HepG2 (cell line): ENCODE results near the gene ATP4A. TPM values are rescaled to one million over a fixed set of nuclear protein-coding genes. Genes with fewer than 3 reads are reported as not detected.

ENCODE experiments used
- EP300 ChIP-seq, 3 experiments: sonication (generic) in 1 of 3; formaldehyde crosslinking in 1 of 3; IDR thresholded peaks; 2 replicates each; pipeline versions ENCODE4 v1.5.1 to v1.6.1; 2011 to 2020; ENCODE audit warnings: low read depth in 2 of 3, low read length in 2 of 3, borderline replicate concordance in 1 of 3, improper control_type of control experiment in 1 of 3, mild to moderate bottlenecking in 1 of 3, missing genetic modification reagents in 1 of 3, moderate library complexity in 1 of 3
- JUND ChIP-seq: sonication (generic); formaldehyde crosslinking; IDR thresholded peaks from 2 replicates; pipeline ENCODE4 v1.8.0; 2022; ENCODE audit warnings: mild to moderate bottlenecking, missing genetic modification reagents
- KDM6A ChIP-seq: IDR thresholded peaks from 2 replicates; pipeline ENCODE4 v1.6.1; 2016; ENCODE audit warnings: low read depth
- KMT2A ChIP-seq: sonication (generic); formaldehyde crosslinking; IDR thresholded peaks from 2 replicates; pipeline ENCODE4 v1.4.0; 2020; ENCODE audit warnings: missing genetic modification reagents
- MYC ChIP-seq: sonication (generic); formaldehyde crosslinking; IDR thresholded peaks from 2 replicates; pipeline ENCODE4 v1.9.0; 2021; ENCODE audit warnings: missing genetic modification reagents, borderline replicate concordance
- NONO ChIP-seq, 2 experiments: fragments of 450-650 bp in 1 of 2; sonication (generic) in 1 of 2; formaldehyde crosslinking in 1 of 2; IDR thresholded peaks in 1 of 2; conservative IDR thresholded peaks in 1 of 2; 2 replicates each; pipeline versions ENCODE4 v1.6.1 to v1.8.0; 2017 to 2022; ENCODE audit warnings: mild to moderate bottlenecking in 1 of 2, missing genetic modification reagents in 1 of 2, moderate library complexity in 1 of 2
- POLR2AphosphoS5 ChIP-seq: IDR thresholded peaks from 2 replicates; pipeline ENCODE4 v1.6.1; 2012; ENCODE audit warnings: low read depth, low read length
- RELA ChIP-seq: sonication (generic); formaldehyde crosslinking; IDR thresholded peaks from 2 replicates; pipeline ENCODE4 v1.4.0; 2020; ENCODE audit warnings: missing genetic modification reagents
- SPEN ChIP-seq: sonication (generic); formaldehyde crosslinking; IDR thresholded peaks from 2 replicates; pipeline ENCODE4 v1.5.1; 2020; ENCODE audit warnings: low read depth, mild to moderate bottlenecking, missing genetic modification reagents
- ZBTB38 ChIP-seq: sonication (generic); formaldehyde crosslinking; IDR thresholded peaks from 2 replicates; pipeline ENCODE4 v1.5.1; 2020; ENCODE audit warnings: mild to moderate bottlenecking, missing genetic modification reagents
- ZFY ChIP-seq: sonication (generic); formaldehyde crosslinking; IDR thresholded peaks from 2 replicates; pipeline ENCODE4 v1.4.0; 2020; ENCODE audit warnings: missing genetic modification reagents
- ZNF12 ChIP-seq: sonication (generic); formaldehyde crosslinking; IDR thresholded peaks from 2 replicates; pipeline ENCODE4 v1.5.0; 2020; ENCODE audit warnings: missing genetic modification reagents
- ZNF367 ChIP-seq: sonication (generic); formaldehyde crosslinking; IDR thresholded peaks from 2 replicates; pipeline ENCODE4 v1.4.0; 2020; ENCODE audit warnings: missing genetic modification reagents, borderline replicate concordance
- ZNF530 ChIP-seq: sonication (generic); formaldehyde crosslinking; IDR thresholded peaks from 2 replicates; pipeline ENCODE4 v1.5.0; 2020; ENCODE audit warnings: low read depth, mild to moderate bottlenecking, missing genetic modification reagents
- polyA plus RNA-seq, 8 experiments: library from polyadenylated mRNA; depleted of rRNA in 3 of 8; stranded (reverse) in 7 of 8; unstranded in 1 of 8; fragments of >200 nt; fragmentation: Illumina TruSeq in 4 of 8; extraction: Trizol in 4 of 8; gene quantifications; 2 replicates each; pipeline versions ENCODE4 v1.2.1 to v1.2.3, GENCODE V29; 2011 to 2016; ENCODE audit warnings: low read depth in 4 of 8, missing spikeins in 1 of 8, mixed read lengths in 1 of 8; ENCODE audit not compliant: insufficient read depth in 1 of 8
- total RNA-seq, 5 experiments: library from RNA; depleted of rRNA; stranded (reverse); fragments of >200 nt; fragmentation: Illumina TruSeq; extraction: Trizol; gene quantifications; 2 replicates each; pipeline ENCODE4 v1.2.3, GENCODE V29; 2016; ENCODE audit warnings: low read depth in 1 of 5
- TF ChIP-seq, protein P1 (sequence below): sonication (generic); formaldehyde crosslinking; IDR thresholded peaks from 2 replicates; pipeline ENCODE4 v1.4.0; 2020; ENCODE audit warnings: mild to moderate bottlenecking, missing genetic modification reagents, borderline replicate concordance
- TF ChIP-seq, protein P2 (sequence below), 2 experiments: IDR thresholded peaks; 2 replicates each; pipeline ENCODE4 v1.6.1; 2011 to 2012; ENCODE audit warnings: low read length in 2 of 2, borderline replicate concordance in 1 of 2, low read depth in 1 of 2, mild to moderate bottlenecking in 1 of 2, moderate library complexity in 1 of 2
- TF ChIP-seq, protein P3 (sequence below), 2 experiments: sonication (generic) in 1 of 2; formaldehyde crosslinking in 1 of 2; IDR thresholded peaks; 2 replicates each; pipeline versions ENCODE4 v1.4.0 to v1.6.1; 2018 to 2020; ENCODE audit warnings: missing genetic modification reagents in 2 of 2, borderline replicate concordance in 1 of 2, low read depth in 1 of 2, mild to moderate bottlenecking in 1 of 2, missing biosample characterization in 1 of 2

ATP4A gene
- total and polyA plus RNA-seq, 2 of the 13 experiments (the other 11 are each of a cell fraction or from before 2014, with no cell fraction given) = 0.08 to 0.11 TPM

DNA sequence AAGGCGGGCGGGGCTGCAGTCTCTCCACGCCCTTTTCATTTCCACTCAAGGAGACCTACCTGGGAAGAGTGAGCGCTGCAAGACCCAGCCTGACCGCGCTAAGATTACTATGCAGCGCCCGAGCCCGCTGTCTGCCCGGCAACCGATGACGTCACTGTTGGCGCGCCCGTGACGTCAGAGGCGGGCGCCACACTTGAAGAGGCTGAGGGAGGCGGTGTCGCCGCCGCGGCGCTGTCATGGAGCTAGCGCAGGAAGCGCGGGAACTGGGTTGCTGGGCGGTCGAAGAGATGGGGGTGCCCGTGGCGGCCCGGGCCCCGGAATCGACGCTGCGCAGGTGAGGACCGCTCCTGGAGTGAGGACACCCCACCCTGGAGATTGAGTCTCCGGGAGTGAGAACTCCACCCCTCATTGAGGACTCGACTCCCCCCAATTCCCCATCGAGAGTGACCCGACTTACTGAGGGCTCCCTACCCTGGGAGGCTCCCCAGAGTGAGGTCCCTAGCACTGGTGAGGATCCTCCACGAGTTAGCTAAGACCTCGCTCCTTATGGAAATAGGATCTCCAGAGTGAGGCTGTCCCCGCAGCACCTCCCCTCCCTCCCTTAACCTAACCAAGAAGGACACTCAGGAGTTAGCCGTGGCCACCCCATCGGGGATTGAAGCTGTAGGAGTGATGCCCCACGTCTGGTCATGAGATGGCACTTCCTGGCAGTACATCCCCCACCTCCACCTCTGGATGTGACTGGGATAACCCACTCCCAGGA, 49.3 kb upstream of the ATP4A start, which contains the start of gene HAUS5 (continued):
- TF ChIP-seq, protein P1, sequence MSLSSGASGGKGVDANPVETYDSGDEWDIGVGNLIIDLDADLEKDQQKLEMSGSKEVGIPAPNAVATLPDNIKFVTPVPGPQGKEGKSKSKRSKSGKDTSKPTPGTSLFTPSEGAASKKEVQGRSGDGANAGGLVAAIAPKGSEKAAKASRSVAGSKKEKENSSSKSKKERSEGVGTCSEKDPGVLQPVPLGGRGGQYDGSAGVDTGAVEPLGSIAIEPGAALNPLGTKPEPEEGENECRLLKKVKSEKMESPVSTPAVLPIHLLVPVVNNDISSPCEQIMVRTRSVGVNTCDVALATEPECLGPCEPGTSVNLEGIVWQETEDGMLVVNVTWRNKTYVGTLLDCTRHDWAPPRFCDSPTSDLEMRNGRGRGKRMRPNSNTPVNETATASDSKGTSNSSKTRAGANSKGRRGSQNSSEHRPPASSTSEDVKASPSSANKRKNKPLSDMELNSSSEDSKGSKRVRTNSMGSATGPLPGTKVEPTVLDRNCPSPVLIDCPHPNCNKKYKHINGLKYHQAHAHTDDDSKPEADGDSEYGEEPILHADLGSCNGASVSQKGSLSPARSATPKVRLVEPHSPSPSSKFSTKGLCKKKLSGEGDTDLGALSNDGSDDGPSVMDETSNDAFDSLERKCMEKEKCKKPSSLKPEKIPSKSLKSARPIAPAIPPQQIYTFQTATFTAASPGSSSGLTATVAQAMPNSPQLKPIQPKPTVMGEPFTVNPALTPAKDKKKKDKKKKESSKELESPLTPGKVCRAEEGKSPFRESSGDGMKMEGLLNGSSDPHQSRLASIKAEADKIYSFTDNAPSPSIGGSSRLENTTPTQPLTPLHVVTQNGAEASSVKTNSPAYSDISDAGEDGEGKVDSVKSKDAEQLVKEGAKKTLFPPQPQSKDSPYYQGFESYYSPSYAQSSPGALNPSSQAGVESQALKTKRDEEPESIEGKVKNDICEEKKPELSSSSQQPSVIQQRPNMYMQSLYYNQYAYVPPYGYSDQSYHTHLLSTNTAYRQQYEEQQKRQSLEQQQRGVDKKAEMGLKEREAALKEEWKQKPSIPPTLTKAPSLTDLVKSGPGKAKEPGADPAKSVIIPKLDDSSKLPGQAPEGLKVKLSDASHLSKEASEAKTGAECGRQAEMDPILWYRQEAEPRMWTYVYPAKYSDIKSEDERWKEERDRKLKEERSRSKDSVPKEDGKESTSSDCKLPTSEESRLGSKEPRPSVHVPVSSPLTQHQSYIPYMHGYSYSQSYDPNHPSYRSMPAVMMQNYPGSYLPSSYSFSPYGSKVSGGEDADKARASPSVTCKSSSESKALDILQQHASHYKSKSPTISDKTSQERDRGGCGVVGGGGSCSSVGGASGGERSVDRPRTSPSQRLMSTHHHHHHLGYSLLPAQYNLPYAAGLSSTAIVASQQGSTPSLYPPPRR (CRISPR knock-in tag) = 0 out of 2 replicates have a peak, but pooled peaks have one; percentile 19
- peak; percentile 69; the same call in 1 of the 2 replicates for TF ChIP-seq MYC (CRISPR knock-in tag)
- TF ChIP-seq SPEN (CRISPR knock-in tag) = peak; percentile 92
- TF ChIP-seq NONO (IDR thresholded peaks at IDR 0.05) = no peak
- peak; percentile 64; the same call in 1 of the 2 replicates for TF ChIP-seq NONO (CRISPR knock-in tag; conservative IDR thresholded peaks at IDR 0.05)
- TF ChIP-seq POLR2AphosphoS5 = peak; percentile 63
- TF ChIP-seq, protein P2, sequence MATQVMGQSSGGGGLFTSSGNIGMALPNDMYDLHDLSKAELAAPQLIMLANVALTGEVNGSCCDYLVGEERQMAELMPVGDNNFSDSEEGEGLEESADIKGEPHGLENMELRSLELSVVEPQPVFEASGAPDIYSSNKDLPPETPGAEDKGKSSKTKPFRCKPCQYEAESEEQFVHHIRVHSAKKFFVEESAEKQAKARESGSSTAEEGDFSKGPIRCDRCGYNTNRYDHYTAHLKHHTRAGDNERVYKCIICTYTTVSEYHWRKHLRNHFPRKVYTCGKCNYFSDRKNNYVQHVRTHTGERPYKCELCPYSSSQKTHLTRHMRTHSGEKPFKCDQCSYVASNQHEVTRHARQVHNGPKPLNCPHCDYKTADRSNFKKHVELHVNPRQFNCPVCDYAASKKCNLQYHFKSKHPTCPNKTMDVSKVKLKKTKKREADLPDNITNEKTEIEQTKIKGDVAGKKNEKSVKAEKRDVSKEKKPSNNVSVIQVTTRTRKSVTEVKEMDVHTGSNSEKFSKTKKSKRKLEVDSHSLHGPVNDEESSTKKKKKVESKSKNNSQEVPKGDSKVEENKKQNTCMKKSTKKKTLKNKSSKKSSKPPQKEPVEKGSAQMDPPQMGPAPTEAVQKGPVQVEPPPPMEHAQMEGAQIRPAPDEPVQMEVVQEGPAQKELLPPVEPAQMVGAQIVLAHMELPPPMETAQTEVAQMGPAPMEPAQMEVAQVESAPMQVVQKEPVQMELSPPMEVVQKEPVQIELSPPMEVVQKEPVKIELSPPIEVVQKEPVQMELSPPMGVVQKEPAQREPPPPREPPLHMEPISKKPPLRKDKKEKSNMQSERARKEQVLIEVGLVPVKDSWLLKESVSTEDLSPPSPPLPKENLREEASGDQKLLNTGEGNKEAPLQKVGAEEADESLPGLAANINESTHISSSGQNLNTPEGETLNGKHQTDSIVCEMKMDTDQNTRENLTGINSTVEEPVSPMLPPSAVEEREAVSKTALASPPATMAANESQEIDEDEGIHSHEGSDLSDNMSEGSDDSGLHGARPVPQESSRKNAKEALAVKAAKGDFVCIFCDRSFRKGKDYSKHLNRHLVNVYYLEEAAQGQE (IDR thresholded peaks at IDR 0.05; ENCODE audit: borderline replicate concordance in 1 of 2, low read depth in 1 of 2, low read length in 2 of 2) = no peak
- TF ChIP-seq, protein P3, sequence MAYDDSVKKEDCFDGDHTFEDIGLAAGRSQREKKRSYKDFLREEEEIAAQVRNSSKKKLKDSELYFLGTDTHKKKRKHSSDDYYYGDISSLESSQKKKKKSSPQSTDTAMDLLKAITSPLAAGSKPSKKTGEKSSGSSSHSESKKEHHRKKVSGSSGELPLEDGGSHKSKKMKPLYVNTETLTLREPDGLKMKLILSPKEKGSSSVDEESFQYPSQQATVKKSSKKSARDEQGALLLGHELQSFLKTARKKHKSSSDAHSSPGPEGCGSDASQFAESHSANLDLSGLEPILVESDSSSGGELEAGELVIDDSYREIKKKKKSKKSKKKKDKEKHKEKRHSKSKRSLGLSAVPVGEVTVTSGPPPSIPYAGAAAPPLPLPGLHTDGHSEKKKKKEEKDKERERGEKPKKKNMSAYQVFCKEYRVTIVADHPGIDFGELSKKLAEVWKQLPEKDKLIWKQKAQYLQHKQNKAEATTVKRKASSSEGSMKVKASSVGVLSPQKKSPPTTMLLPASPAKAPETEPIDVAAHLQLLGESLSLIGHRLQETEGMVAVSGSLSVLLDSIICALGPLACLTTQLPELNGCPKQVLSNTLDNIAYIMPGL (CRISPR knock-in tag; IDR thresholded peaks at IDR 0.05; ENCODE audit: borderline replicate concordance in 1 of 2, low read depth in 1 of 2) = peak; percentile 78 to 84; a peak in 3 of 4 replicates
- TF ChIP-seq ZNF530 (CRISPR knock-in tag) = no peak
- peak; percentile 51; the same call in 1 of the 2 replicates for TF ChIP-seq ZFY (CRISPR knock-in tag)
- no peak for TF ChIP-seq KDM6A (CRISPR knock-in tag)
- peak; percentile 76; the same call in 1 of the 2 replicates for TF ChIP-seq JUND
- no peak for TF ChIP-seq RELA (CRISPR knock-in tag)
- no peak for TF ChIP-seq ZBTB38 (CRISPR knock-in tag)
- TF ChIP-seq KMT2A (CRISPR knock-in tag) = peak; percentile 87
- TF ChIP-seq ZNF12 = 0 out of 2 replicates have a peak, but pooled peaks have one; percentile 44
- peak in 1 of 2 experiments; percentile 55; a peak in 1 of 4 replicates for TF ChIP-seq EP300 (IDR thresholded peaks at IDR 0.05; ENCODE audit: low read depth in 2 of 2, low read length in 2 of 2)
- no peak; the same call in 1 of the 2 replicates for TF ChIP-seq EP300 (CRISPR knock-in tag; IDR thresholded peaks at IDR 0.05; ENCODE audit: borderline replicate concordance)
- no peak for TF ChIP-seq ZNF367 (CRISPR knock-in tag)
